HTR-8/SVneo (cell line): ENCODE measurements around the gene STYXL1.

Source experiments
- DNase-seq: peaks from one replicate; pipeline ENCODE4 v3.0.0; 2011; ENCODE audit warnings: low spot score, mixed read lengths; ENCODE audit not compliant: insufficient read length
- FAIRE-seq: peaks from 2 replicates; lab custom pipeline; 2011; peaks lifted over from hg19 to GRCh38; lab: Jason Lieb, UNC

The STYXL1 gene

DNA sequence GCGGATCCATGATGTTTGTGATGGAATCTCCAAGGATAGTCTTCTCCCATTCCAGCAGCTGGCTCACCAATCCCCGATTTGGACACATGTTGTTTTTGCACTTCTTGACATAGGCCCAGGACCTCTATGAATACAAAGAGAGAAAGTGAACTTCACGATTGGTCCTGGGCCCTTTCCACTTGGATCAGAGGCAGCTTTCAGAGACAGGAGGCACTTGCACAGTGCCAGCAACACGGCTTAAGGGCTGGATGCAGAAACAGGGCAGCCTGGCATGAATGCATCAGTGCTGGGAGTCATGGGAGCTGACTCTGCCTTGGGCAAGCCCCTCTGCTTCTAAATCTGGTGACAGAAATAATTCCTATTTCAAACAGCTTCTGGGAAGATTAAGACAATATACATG is 51.3 kb downstream of the STYXL1 start:
- no peak for DNase-seq
- no peak for FAIRE-seq

- no peak for FAIRE-seq
- DNase-seq = no peak
Observed at GRCh38 chr7:75995996-75996395, 51.8 kb downstream of the STYXL1 start.

- DNase-seq (no peak), FAIRE-seq (no peak)
Observed at GRCh38 chr7:75995052-75995471, 52.7 kb downstream of the STYXL1 start.

DNA sequence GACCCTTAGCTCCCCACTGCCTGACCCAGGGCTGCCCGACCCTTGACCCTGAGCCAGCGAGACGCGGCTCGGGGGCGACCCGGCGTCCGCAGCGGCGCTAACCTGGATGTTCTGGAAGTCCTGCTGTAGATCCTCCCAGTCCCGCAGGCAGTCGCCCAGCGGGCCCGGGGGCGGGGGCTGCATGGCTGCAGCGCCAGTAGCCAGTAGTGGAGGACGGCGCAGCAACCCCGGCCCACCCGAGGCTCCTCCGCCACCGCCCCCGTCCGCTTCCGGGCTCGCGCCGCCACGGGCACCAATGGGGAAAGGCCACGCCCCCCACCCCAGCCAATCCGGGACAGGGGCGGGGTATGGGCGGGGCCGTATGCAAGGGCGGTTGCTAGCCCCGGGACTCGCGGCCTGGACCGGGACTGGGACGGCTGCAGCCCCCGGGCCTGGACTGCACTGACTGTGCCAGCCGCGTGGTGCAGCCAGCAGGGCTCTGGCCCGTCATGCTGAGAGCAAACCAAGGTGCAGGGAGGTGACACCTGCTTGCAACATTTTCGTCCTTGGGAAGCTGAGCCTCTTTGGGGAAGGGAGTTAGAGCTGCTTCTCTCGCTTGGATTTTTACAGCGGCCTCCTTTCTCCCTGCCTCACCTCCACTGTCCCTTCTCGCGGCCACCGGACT is 53.3 kb downstream of the STYXL1 start, which contains the start of gene TMEM120A:
Gene TMEM120A (minus strand): TSS at position 208 of the 664 bp plus-strand sequence. CDS start 25 bp downstream, at position 183.
- FAIRE-seq (peak; percentile 70), DNase-seq (peak; percentile 95)

- FAIRE-seq (no peak), DNase-seq (peak; percentile 68)
Observed at GRCh38 chr7:75993689-75994387, 54.0 kb downstream of the STYXL1 start.

DNA sequence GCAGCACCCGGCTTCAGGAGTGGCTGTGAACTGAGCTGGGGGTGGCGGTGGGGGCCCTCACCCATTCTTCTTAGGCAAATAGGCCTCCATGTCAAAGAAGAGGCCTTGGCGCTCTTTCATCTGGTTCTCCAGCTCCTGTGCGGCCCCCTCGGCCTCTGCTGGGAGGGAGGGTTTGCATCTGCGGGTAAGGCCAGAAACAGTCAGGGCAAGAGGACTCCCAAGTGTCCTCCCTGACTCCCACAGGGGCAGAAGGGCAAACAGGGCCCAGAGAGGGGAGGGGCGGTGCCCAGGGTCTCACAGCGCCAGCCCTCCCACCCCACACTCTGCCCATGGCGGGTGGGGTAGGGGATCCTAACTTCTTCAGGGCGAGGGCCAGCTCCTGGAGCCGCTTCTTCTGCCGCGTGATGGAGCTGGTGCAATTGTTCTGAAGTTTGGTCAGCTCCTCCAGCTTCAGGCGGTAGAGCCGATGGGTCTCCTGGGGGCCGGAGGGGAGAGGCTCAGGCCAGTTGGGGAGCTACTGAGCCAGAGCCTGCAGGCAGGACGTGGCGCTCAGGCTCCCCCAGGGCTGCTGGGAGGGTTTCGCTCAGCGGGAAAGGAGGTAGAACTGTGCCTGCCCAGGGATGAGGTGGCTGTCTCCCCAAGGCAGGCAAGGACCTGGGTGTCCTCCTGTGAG is 55.6 kb downstream of the STYXL1 start:
- no peak for FAIRE-seq
- DNase-seq = no peak

- FAIRE-seq (no peak), DNase-seq (no peak)
Observed at GRCh38 chr7:75991531-75992082, 56.2 kb downstream of the STYXL1 start.

DNA sequence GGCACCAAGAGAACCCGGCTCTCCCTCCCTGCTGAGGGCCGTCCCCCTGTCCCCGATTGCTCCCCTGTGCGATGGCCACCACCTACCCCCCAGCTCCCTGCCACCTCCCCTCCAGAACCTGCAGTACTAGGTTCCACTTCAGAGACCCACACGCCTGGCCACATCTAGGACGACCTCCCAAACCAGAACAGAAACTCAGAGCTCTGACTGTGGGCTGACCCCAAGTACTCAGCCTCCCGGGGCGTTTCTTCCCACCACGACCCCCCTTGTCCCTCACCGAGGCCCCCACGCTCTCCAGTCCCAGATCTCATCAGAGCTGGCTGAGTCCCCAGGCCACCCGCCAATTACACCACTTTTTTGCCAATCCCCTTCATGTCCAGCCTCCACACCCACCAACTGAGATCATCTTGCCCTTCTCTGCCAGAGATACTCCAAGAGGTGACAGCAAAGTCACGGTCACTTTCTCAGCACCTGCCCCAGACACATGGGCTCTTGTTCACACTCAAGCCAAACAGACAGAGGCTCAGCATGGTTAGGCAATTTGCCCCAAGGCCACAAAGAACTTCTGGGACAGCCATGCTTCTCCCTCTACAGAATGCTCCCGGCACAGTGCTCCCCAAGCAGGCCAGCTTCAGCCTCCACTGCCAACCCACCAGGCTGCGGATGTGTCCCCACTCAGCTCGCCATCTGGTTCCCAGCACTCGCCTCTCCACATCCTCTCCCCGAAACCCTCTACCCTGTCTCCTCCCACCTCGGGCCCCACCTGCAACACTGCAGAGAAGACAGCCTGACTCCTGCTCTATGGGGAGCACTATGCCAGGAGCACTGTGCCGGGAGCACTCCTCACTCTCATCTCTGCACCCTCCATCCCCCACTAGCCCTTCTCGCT is 58.1 kb downstream of the STYXL1 start:
- DNase-seq (no peak), FAIRE-seq (no peak)

DNA sequence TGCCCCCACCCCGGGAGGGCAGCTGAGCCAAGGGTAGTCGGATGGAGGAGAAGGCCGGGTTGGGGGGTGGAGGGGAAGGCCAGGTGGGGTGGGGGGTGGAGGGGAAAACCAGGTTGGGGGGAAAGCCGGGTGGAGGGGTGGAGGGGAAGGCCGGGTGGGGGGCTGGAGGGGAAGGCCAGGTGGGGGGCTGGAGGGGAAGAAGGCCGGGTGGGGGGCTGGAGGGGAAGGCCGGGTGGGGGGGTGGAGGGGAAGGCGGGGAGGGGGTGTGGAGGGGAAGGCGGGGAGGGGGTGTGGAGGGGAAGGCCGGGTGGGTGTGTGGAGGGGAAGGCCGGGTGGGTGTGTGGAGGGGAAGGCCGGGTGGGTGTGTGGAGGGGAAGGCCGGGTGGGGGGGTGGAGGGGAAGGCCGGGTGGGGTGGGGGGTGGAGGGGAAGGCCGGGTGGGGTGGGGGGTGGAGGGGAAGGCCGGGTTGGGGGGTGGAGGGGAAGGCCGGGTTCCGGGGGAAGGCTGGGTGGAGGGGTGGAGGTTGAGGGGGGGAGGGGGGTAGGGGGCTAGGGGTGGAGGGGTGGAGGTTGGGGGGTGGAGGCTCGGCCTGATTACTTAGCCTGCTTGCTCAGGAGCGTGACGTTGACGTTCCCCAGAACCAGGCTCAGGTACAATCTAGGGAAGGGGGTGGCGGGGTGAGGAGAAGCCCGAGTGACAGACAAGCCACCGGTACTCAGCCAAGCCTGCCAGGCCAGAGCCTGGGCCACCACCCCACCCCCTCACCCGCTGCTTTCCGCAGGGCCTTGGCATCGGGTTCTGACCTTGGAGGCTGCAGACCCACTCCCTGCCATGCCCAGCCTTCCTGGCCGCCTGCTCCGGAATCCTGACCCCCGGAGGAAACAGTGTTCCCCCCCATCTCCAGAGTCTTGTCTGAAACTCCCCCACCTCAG is 59.0 kb downstream of the STYXL1 start:
- no peak for DNase-seq
- no peak for FAIRE-seq

GRCh38 chr7:75987805-75988567 is 59.8 kb downstream of the STYXL1 start:
- FAIRE-seq (no peak), DNase-seq (no peak)

DNA sequence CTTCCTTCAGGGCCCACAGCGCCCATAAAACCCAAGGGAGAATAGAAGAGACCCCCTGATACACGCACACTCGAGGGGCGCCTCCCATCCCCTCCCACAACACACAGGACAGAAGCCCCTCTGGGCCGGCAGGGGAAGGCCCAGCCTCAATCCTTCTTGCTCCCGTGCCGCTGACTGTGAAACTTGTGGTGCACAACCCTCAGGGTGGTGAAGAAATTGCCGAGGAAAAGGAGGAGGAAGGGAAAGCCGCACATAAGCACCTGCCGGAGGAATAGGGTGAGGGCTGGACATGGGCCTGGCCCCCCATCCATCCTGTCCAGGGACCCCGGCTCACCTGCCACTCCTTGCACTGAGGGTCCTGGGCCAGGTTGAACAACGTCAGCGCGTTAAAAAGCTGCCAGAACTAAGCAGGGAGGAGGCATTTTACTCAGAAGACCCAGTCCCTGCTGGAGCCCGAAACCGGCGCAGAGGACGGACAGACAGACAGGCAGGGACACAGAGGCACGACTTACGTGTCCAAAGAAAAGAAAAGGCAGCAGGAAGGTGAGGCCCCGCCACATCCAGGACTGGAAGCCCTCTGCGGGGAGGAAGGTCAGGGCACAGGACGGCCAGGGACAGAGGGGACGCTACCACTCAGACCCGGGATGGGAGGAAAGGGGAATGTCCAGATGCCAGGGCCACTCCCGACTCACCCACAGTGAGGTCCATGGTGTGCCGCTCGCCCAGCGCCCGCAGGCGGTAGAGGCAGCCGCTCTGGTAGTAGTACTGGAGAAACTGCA is 60.6 kb downstream of the STYXL1 start:
- no peak for FAIRE-seq

GRCh38 chr7:75986147-75986781 is 61.5 kb downstream of the STYXL1 start:
- DNase-seq (no peak), FAIRE-seq (no peak)

More for the DNA sequence above, 60.6 kb downstream of the STYXL1 start:
- DNase-seq = no peak

- FAIRE-seq (no peak), DNase-seq (no peak)
Observed at GRCh38 chr7:75985518-75986146, 62.2 kb downstream of the STYXL1 start.

- FAIRE-seq (no peak), DNase-seq (no peak)
Observed at GRCh38 chr7:75985009-75985517, 62.7 kb downstream of the STYXL1 start.

GRCh38 chr7:75984130-75985008 is 63.4 kb downstream of the STYXL1 start:
- no peak for DNase-seq
- no peak for FAIRE-seq
